Bronchial epithelial cell (primary cell): ENCODE data around the gene IL6ST. TPM values are rescaled to one million over a fixed set of nuclear protein-coding genes. Genes with fewer than 3 reads are reported as not detected.

Source experiments
- DNase-seq: peaks from one replicate; pipeline ENCODE4 v3.0.0-alpha.2; 2010; ENCODE audit warnings: low read depth
- FAIRE-seq: peaks from 2 replicates; lab custom pipeline; 2011; peaks lifted over from hg19 to GRCh38; lab: Jason Lieb, UNC
- H3K27me3 ChIP-seq: 2 replicates; pipeline ENCODE4 v1.5.1; 2011; ENCODE audit warnings: low read length; ENCODE audit not compliant: control insufficient read depth, insufficient read depth
- H3K36me3 ChIP-seq: 2 replicates; pipeline ENCODE4 v1.5.1; 2011; ENCODE audit warnings: low read length; ENCODE audit not compliant: control insufficient read depth, insufficient read depth
- H3K4me3 ChIP-seq: 2 replicates; pipeline ENCODE4 v1.5.1; 2011; ENCODE audit warnings: mild to moderate bottlenecking, low read depth, low read length, control low read depth
- total RNA-seq: library from RNA; depleted of rRNA; stranded (reverse); fragments of >200 nt; gene quantifications from 2 replicates; pipeline ENCODE4 v1.2.1, GENCODE V29; 2014
- TF ChIP-seq, protein P1 (sequence below): IDR thresholded peaks from 2 replicates; pipeline ENCODE4 v1.5.1; 2011; ENCODE audit warnings: mild to moderate bottlenecking, moderate library complexity, low read length, control low read depth, inconsistent platforms; ENCODE audit not compliant: insufficient read depth, severe bottlenecking

IL6ST gene
- total RNA-seq, 1 donor from 2014 or later = 50.8 TPM

DNA sequence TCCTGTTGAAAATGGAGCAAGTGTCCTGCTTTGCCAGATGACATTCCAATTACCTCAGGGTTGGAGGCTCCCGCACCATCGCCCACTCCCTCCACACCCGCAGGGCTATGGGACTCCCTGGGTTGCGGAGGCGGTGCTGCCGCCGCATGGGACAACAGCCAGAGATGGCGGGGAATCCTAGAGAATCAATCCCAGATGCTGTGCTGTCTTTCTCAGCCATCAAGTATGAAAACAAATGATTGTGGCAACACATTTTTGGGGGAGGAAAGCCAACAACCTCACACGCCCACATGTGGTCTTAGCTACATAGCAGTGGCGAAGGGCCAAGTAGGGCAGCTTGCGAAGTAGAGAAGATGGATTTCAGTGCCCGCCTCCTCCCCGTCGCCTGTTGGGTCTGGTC, 96.9 kb downstream of the IL6ST start:
- Histone ChIP-seq H3K4me3 (no peak overlapping the region), H3K27me3 (no peaks in the 10 kb centered on the region), H3K36me3 (no peaks in the 10 kb centered on the region)
- FAIRE-seq (no peak), DNase-seq (peak; percentile 30)
- TF ChIP-seq, protein P1, sequence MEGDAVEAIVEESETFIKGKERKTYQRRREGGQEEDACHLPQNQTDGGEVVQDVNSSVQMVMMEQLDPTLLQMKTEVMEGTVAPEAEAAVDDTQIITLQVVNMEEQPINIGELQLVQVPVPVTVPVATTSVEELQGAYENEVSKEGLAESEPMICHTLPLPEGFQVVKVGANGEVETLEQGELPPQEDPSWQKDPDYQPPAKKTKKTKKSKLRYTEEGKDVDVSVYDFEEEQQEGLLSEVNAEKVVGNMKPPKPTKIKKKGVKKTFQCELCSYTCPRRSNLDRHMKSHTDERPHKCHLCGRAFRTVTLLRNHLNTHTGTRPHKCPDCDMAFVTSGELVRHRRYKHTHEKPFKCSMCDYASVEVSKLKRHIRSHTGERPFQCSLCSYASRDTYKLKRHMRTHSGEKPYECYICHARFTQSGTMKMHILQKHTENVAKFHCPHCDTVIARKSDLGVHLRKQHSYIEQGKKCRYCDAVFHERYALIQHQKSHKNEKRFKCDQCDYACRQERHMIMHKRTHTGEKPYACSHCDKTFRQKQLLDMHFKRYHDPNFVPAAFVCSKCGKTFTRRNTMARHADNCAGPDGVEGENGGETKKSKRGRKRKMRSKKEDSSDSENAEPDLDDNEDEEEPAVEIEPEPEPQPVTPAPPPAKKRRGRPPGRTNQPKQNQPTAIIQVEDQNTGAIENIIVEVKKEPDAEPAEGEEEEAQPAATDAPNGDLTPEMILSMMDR = no peak

DNA sequence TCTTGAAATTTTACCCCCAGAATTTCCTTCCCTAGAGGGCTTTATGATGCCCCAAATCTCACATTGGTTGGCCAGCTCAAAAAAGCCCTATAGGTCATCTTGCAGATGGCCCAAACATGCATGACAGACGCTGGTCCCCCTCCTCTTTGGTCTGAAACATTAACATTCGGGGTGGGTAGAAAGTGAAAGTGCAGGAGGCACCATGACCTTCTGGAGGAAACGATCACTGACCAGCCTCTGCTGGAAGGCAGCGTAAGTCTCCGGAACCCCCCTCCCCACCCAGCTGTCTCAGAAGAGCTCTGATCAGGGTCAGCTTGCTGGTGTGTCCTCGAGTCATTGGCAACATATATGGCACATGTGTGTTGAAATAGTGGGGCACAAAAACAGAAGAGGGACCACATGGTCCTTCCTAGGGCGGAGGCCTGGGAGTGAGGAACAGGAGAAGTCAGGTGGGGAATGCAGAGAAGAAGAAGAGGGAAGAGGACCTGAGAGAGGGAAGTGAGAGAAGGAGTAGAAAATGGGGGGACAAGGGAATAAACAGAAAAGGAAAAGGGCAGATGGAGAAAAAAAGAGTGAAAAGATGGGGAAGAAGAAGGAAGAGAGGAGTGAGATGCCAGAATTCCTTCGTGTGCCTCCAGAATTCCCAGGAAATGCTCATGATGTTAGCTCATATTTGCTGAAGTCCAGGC, 97.4 kb downstream of the IL6ST start:
- Histone ChIP-seq H3K4me3 (no peak overlapping the region), H3K27me3 (no peaks in the 10 kb centered on the region), H3K36me3 (no peaks in the 10 kb centered on the region)
- FAIRE-seq (no peak), DNase-seq (no peak)
- TF ChIP-seq, protein P1 = no peak

DNA sequence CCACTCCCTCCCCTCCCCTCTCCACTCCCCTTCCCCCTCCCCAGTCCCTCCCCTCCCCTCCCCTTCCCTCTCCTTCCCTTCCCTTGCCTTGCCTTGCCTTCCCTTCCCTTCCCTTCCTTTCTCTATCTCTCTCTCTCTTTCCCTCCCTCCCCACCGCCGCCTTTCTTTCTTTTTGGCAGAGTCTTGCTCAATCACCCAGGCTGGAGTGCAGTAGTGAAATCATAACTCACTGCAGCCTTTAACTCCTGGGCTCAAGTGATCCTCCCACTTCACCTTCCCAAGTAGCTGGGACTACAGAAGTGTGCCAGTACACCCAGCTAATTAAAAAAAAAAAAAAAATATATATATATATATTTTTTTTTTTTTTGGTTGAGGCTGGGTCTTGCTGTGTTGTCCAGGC, 98.1 kb downstream of the IL6ST start:
- Histone ChIP-seq H3K4me3 (no peak overlapping the region), H3K27me3 (no peaks in the 10 kb centered on the region), H3K36me3 (no peaks in the 10 kb centered on the region)
- no peak for DNase-seq
- FAIRE-seq = no peak
- TF ChIP-seq, protein P1 = no peak

DNA sequence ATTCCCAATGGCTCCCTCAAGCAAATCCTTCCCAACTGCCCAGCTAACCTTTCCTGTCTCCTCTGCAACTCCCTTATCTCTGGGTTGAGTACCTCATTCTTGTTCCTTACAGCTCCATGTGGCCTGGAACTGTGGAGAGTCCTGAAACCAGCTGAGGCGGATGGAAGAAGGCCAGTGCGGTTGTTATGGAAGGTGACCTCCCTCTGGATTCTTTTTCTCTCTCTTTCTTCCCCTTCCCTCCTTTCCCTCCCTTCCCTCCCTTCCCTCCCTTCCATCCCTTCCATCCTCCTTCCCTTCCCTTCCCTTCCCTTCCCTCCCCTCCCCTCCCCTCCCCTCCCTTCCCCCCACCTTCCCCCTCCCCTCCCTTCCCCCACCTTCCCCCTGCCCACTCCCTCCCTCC, 98.5 kb downstream of the IL6ST start:
- Histone ChIP-seq H3K36me3 (no peaks in the 10 kb centered on the region), H3K27me3 (no peaks in the 10 kb centered on the region), H3K4me3 (no peak overlapping the region)
- TF ChIP-seq, protein P1 = no peak
- DNase-seq (no peak), FAIRE-seq (no peak)

DNA sequence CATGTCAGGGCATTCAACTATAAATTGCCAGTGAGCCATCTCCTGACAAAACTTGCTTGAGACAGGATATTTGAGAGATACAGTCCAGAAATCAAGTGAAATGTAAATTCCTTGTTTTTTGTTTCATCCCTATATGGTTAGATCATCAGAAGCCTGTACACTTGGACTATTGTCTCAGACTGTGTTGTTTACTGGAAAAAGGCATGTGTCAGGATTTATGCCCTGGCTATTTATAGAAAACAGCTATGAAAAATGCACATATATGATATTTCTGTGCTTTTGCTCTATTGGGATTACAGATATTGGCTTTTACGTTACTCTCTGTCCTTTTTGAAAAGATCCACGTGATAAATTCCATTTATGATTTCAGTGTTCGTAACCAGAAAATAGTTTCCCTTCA, 99.4 kb downstream of the IL6ST start:
- DNase-seq (no peak), FAIRE-seq (no peak)
- TF ChIP-seq, protein P1 = no peak
- no peaks in the 10 kb centered on the region for H3K36me3 ChIP-seq
- no peaks in the 10 kb centered on the region for H3K27me3 ChIP-seq
- H3K4me3 ChIP-seq = no peak overlapping the region

DNA sequence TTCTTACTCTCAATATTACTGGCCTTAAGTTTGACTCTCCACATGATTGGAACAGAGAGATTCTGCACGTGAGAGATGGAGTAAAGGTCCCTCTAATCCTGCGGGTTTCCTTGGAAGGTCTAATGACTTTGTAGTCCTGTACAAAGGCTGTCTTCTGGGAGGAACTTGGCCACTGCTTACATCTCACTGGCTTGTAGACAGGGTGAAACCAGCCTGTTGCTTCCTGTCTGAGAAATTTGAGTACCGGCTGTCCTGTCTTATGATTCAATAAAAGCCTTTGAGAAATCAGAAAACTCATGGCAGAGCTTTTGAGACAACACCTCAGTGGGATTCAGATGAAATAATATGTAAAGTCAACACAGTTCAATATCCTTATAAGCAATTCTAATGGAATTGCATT, 100.6 kb downstream of the IL6ST start:
- Histone ChIP-seq H3K36me3 (no peaks in the 10 kb centered on the region), H3K4me3 (no peak overlapping the region), H3K27me3 (no peaks in the 10 kb centered on the region)
- FAIRE-seq = no peak
- TF ChIP-seq, protein P1 = no peak
- peak; percentile 39 for DNase-seq
